OCI-LY1 (cell line): ENCODE data around the gene TAX1BP1.

Experiments
- EZH2 ChIP-seq: fragments of 200-600 bp; sonication (generic), shearing (Covaris generic); IDR thresholded peaks from 2 replicates; pipeline ENCODE4 v1.8.0; 2017; ENCODE audit warnings: borderline replicate concordance, mixed run types, mild to moderate bottlenecking, antibody characterized with exemption, low read length, moderate library complexity, mixed read lengths
- TF ChIP-seq, protein P1 (sequence below): fragments of 200-600 bp; sonication (generic), shearing (Covaris generic); IDR thresholded peaks from 2 replicates; pipeline ENCODE4 v1.5.1; 2017; ENCODE audit warnings: mild to moderate bottlenecking, antibody characterized with exemption, low read length, moderate library complexity, mixed read lengths

GRCh38 chr7:27793780-27794179, 53.8 kb downstream of the TAX1BP1 start:
- TF ChIP-seq, protein P1, sequence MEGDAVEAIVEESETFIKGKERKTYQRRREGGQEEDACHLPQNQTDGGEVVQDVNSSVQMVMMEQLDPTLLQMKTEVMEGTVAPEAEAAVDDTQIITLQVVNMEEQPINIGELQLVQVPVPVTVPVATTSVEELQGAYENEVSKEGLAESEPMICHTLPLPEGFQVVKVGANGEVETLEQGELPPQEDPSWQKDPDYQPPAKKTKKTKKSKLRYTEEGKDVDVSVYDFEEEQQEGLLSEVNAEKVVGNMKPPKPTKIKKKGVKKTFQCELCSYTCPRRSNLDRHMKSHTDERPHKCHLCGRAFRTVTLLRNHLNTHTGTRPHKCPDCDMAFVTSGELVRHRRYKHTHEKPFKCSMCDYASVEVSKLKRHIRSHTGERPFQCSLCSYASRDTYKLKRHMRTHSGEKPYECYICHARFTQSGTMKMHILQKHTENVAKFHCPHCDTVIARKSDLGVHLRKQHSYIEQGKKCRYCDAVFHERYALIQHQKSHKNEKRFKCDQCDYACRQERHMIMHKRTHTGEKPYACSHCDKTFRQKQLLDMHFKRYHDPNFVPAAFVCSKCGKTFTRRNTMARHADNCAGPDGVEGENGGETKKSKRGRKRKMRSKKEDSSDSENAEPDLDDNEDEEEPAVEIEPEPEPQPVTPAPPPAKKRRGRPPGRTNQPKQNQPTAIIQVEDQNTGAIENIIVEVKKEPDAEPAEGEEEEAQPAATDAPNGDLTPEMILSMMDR = no peak
- no peak for TF ChIP-seq EZH2
